NB4 (cell line): ENCODE data around the gene PDZRN3.

Source experiments
- CTCF ChIP-seq: IDR thresholded peaks from one replicate; pipeline ENCODE4 v1.5.1; 2012; ENCODE audit warnings: low read depth, low read length
- MAX ChIP-seq: IDR thresholded peaks from 2 replicates; pipeline ENCODE4 v1.6.1; 2011; ENCODE audit warnings: low read depth, low read length
- MYC ChIP-seq: IDR thresholded peaks from 2 replicates; pipeline ENCODE4 v1.6.1; 2011; ENCODE audit warnings: low read depth, low read length
- POLR2A ChIP-seq: IDR thresholded peaks from 2 replicates; pipeline ENCODE4 v1.6.1; 2011; ENCODE audit warnings: mild to moderate bottlenecking; ENCODE audit not compliant: insufficient read length; ENCODE audit errors: extremely low read depth

DNA sequence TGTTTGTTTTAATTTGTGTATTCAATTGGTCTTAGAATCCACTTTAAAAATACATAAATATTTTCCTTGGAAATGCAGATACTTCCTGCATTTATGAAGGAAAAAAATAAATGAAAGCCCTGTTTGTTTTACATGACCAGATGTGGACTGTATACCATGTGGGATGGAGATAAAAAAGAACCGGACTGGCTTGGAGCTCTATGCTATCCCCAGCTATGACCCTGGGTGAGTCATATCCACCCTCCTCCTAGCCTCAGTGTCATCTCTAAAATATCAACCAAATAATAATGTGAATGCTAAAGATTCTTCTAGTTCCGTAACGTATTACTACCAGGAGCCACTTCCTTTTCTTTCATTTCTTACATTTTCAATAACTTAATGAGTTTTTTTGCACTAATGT lies 44.5 kb upstream of the PDZRN3 start:
- TF ChIP-seq CTCF (no peak), POLR2A (no peak), MYC (no peak), MAX (no peak)
